NT2/D1 (cell line): Measurements from ENCODE around the gene ACSBG1.

Source experiments
- YY1 ChIP-seq: IDR thresholded peaks from 2 replicates; pipeline ENCODE4 v1.6.1; 2011; ENCODE audit not compliant: insufficient read length, insufficient read depth
- ZNF274 ChIP-seq: IDR thresholded peaks from 2 replicates; pipeline ENCODE4 v1.6.1; 2011; ENCODE audit warnings: mild to moderate bottlenecking, low read depth, low read length

DNA sequence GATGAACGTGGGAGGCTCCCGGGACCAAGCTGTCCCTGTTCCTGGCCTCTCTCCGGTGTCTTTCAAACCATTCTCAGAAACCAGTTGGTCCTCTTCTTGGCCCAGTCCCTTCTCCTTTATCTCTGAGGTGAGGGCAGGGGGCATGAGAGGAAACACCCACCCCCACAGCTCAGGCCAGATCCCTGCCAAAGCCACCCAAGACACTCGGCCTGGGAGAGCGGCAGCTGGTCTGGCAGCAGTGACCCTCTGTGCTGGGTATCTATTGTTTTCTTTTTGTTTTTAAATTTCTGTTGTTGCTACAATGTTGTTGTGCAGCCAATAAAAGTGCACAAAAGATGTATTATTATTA lies 27.3 kb downstream of the ACSBG1 start:
- no peak for TF ChIP-seq YY1
- TF ChIP-seq ZNF274 = no peak
